HG03469 (cell line): ENCODE data around the gene SYNE4.
"Not testable (repeated sequence)": the region's sequence is repeated elsewhere in the genome, so short reads cannot be mapped to it uniquely, and the experiment has no call there.

Experiments used
- ATAC-seq: cut with Tn5 transposase; IDR thresholded peaks from one replicate; pipeline ENCODE4 v1.9.1; 2021; ENCODE audit warnings: mild to moderate bottlenecking, moderate library complexity, moderate number of reproducible peaks; ENCODE audit not compliant: unreplicated experiment

Gene SYNE4

DNA sequence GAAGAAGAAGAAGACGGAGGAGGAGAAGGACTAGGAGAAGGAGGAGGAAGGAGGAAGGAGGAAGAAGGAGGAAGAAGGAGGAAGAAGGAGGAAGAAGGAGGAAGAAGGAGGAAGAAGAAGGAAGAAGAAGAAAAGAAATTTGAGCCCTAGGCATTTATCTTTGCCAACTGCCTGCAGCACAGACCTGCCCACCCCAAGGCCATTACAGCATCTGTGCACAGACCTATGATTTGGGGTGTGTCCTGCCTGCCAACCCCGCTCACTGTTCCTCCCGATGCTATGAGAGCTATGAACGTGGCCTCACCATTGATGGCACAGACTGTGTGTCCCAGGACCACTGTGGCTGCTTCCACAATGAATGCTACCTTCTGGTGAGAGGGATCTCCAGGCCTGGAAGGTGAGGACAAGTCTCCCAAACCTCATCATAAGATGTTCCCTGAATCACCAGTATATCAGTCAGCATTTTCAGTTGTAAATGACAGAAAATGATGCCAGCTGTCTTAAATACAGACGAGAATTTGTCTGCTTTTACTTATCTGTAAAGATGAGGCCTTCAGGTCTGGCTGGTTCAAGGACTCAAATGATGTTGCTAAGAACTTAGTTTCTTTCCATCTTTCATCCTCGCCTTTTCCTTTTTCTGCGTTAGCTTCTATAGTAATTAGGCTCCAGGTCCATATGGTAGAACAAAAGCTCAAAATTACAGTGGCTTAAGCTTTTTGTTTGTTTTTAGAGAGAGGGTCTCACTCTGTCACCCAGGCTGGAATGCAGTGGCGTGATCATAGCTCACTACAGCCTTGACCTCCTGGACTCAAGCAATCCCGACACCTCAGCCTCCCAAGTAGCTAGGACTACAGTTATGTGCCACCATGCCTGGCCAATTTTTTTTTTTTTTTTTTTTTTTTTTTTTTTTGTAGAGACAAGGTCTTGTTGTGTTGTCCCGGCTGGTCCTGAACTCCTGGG lies 17.6 kb downstream of the SYNE4 start:
- ATAC-seq: no peak

DNA sequence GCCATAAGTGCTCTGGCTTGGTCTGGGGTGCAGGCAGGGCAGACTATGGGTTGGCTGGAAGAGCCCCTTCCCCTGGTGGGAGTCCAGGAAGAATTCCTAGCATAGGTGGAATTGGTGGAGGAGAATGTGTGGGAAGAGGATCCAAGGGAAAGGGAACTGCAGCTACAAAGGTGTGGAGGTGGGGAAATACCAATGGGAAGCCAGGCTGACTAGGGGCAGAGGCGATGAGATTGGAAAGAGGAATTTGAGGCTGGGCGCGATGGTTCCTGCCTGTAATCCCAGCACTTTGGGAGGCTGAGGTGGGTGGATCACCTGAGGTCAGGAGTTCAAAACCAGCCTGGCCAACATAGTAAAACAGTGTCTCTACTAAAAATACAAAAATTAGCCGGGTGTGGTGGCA lies 18.5 kb downstream of the SYNE4 start:
- no peak for ATAC-seq

DNA sequence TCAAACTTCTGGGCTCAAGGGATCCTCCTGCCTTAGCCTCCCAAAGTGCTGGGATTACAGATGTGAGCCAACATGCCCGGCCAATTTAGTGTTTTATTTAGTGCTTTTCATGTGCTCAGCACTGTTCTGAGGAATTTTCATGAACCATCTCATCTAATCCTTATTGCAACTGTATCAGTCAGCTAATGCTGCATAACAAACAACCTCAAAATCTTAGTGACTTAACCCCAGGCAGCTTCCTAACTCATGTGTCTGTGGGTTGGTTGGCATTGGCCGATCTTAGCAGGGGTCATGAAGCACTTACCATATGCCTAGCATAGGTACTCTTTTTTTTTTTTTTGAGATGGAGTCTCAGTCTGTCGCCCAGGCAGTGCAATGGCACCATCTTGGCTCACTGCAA lies 19.8 kb downstream of the SYNE4 start:
- no peak for ATAC-seq

DNA sequence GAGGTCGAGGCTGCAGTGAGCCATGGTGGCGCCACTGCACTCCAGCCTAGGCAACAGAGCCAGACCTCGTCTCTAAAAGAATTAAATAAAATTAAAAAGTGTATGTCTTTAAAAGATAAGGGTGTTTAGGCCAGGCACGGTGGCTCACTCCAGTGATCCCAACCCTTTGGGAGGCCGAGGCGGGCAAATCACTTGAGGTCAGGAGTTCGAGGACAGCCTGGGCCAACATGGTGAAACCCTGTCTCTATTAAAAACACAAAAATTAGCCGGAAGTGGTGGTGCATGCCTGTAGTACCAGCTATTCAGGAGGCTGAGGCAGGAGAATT lies 21.1 kb downstream of the SYNE4 start:
- no peak for ATAC-seq

DNA sequence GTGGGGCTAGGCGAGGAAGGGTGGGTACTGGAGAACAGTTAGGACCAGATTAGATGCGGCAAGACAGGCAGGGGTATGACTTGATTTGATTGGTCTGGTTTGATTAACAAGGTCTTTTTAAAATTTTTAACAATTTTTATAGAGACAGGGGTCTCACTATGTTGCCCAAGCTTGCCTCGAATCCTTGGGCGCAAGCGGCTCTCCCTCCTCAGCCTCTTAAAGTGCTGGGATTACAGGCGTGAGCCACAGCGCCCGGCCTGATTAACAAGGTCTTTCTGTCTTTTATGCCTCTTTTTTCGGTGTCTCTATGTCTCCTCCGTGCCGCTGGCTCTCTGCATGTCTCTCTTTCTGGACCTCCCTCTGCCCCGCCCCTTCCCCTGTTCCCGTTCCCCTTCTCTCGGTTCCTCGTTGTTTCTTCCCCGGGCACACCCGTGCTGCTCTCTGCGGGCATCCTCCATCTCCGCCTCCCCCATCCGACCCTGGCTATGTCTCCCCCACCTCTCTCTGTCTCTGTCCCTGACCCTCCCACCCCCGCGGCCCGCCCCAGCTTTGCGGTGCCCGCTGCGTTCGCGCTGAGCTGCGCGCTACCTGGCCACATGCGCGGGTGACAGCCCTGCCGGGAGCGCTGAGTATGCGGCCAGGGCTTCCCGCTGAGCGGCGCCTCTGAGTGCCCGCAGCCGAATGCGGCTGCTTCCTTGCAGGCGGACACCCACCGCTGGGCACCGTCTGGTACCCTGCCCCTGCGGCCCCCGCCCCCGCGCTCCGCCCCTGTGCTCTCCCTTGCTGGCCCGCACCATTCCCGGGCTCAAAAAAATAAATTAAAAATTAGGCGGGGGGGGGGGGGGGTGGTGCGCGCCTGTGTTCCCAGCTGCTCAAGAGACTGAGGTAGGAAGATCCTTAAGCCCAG lies 21.7 kb downstream of the SYNE4 start:
- ATAC-seq: no peak

DNA sequence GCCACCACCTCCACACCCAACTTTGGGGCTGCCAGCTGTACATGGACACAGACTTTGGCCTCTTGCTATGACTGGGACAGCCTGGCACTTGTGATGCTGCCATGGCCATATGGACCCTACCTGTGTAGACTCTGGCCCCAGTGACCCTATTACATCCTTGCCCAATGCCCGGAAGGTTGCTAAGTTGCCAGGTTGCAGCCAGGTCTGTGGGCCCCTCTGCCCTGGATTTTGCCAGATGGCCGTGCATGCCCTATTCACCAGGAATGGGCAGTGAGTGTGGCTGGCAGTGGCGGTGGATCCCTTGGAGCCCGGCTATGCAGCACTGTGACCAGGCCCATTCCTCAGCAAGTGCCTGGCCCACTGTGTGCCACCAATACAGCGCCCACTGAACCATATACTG lies 22.5 kb downstream of the SYNE4 start:
- no peak for ATAC-seq

DNA sequence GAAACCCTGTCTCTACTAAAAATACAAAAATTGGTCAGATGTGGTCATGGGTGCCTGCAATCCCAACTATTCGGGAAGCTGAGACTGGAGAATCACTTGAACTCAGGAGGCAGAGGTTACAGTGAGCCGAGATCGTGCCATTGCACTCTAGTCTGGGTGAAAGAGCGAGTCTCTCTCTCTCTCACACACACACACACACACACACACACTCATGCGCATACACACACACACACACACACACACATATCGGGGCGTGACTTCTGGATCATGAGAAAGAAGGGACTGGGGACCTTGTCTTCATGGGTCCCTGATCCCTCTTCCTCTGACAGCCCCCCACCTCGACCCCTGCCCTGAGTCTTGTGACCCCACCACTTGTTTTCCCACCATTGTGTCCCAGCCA lies 25.4 kb downstream of the SYNE4 start:
- no peak for ATAC-seq

DNA sequence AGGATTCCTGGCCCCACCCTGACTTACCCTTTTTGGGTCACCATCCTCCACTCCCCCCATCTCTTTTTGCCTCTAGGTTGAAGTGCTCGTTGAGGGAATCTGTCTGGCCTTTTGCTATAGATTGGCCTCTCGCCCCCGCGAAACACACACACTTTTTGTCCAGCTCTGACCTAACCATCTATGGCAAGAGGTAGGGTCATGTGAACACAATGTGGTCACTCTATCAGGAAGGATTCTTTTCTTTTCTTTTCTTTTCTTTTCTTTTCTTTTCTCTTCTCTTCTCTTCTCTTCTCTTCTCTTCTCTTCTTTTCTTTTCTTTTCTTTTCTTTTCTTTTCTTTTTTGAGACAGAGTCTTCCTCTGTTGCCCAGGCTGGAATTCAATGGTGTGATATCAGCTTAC lies 27.6 kb downstream of the SYNE4 start:
- not testable (repeated sequence) for ATAC-seq

DNA sequence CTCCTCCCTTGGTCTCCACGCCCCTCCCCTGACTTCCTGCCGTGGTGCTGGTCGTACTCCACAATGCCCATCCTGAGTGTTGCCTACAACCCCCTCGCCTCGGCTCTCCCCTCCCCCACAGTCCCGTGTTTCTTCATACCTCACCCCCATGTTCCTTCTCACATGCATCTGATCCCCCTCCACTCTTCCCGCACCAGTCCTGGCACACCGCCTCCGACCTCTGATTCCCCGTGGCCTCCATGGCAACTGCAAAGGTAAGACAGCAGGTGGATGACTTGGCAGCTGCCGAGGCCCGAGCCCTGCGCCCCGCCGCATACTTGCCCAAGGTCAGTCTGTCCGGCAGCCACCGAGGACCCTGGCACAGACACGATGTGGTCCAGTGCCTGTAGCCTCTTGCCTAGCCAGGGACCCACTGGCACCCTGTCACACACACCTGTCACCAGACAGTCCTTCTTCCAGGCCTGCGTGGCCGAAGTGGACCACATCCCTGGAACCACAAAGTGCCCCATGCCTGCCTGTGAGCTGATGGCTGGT lies 29.7 kb downstream of the SYNE4 start:
- ATAC-seq: no peak

DNA sequence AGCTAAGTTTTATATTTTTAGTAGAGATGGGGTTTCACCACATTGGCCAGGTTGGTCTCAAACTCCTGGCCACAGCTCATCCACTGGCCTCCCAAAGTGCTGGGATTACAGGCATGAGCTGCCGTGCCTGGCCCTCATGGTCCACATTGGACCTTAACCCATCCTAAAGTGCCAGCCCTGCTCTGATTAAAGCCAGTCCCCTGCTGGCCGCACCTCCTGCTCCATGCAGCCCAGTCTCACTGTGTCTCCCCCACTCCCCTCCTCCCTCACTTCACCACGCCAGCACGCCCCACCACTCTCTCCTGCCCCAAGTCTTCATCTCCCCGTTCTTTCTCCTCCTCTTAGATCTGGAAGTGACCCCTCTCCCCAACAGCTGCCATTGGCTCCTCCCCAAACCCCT lies 30.3 kb downstream of the SYNE4 start:
- ATAC-seq: no peak

DNA sequence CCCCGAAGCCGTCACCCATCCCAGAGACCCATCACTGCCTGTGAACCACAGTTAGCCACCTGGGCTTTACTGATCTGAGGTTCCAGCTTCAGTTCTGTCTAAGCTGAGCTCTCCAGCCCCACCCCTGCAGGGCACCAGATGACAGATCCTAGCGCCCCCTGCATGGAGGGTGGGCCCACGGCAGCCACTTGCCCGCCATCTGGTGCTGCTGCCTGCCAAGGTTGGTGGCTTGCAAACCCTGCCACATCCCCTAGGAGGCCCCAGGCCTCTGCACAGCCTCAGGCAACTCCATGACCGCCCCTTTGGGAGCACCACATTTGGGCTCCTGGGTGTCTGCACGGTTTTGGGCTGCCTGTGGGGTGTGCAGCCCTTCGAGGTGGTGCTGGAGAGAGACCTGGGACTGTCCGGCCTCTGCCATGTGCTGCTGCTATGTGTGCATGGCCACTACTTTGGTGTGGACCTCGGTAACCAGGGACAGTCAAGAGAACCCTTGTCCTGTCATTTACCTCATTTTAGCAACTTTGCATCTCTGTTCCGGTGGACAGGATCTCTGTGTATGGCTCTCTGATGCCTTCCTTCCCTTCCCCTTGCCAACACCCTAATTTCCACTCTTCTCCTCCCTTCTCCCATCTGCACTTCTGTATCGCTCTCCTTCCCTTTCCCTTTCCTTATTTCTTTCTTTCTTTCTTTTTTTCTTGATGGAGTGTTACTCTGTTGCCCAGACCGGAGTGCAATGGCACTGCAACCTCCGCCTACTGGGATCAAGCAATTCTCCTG lies 31.0 kb downstream of the SYNE4 start:
- no peak for ATAC-seq

DNA sequence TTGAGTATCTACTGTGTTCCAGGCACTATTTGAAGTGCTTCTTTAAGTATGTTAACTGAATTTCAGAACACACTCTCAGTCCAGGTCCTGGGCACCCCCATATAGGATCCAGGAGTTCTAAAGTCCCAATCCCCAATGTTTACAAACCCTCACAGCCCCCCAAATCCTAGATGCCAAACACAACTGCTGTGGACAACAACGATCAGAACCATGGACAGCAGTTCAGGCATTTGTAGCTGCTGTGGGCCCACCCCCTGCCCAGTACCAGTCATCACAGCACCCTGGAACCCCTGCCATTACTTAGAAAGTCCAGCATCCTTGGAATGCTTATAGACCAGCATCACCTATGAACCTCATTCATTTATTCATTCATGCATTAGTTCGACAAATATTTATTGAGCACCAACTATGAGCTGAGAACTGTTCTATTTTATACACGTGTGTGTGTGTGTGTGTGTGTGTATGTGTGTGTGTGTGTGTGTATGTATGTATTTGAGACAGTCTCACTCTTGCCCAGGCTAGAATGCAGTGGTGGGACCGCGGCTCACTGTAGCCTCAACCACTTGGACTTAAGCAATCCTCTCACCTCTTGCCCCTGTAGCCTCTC lies 32.9 kb downstream of the SYNE4 start:
- ATAC-seq: no peak

DNA sequence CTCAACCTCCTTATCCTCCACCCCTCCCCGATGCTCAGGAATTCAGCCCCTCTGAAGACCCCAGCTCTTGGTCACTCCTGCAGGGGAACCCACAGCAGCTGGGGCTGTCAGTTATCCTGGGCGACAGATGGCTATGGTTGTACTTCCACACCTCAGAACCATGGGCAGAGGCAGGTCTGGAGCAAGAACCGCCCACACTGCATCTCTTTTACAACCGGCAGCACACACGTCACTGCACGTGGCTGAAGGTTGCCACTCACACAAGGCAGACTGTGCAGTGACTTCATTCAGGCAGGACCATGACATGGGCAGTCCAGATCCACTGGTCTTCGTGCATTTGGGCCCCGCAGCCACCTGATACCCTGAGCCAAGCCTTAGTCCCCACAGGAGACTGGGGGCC lies 35.1 kb downstream of the SYNE4 start:
- ATAC-seq: no peak

DNA sequence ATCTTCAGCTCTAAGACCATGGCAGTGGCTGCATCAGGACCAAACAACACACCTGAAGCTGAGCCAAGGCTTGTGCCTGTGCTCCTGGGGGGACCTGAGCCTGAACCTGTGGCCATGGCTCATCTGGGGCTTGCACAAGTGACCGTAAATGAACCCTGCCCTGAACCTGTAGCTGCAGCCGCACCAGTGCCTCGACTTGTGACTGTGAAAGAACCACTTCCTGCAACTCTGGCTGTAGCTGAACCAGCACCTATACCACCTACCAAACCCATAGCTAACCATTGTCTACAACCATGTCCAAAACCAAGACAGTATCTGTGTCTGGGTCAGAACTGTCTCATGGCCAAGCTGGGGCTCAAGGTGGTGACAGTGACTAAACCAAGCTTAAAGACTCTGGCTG lies 41.8 kb downstream of the SYNE4 start:
- ATAC-seq: no peak

DNA sequence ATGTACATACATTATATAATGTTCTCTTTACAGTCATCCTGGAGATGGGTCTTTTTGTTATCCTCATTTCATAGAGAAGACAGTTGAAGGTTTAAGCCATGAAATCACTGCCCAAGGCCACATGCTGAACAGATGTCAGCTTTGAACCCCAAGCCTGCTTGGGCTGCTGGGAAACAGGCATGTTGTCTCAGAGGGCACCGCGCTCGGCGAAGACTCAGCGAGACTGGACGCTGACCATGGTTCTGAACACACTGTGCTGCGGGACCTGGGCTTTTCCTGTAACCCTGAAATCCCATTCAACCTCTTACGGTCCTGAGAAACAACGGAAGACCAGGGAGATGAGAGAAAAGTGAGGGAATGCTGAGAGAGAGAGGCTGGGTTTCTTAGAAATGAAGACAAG lies 45.1 kb downstream of the SYNE4 start:
- no peak for ATAC-seq

DNA sequence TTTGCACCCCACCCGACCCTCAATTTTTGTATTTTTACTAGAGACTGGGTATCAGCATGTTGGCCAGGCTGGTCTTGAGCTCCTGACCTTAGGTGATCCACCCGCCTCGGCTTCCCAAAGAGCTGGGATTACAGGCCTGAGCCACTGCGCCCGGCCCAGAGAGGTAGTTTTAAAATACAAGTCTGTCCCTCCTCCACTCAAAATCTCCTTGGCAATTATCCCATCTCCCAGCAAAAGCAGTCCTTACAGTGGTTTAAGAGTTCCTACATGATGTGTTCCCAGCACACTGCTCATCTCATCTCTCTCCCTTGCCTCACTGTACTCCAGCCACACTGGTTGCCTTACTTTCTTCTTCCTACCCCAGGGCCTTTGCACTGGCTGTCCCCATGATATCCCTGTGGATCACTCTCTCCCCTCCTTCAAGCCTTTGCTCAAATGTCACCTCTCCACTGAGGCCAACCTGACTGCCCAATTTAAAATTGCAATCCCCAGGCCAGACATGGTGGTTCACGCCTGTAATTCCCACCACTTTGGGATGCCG lies 48.1 kb downstream of the SYNE4 start:
- ATAC-seq: no peak

DNA sequence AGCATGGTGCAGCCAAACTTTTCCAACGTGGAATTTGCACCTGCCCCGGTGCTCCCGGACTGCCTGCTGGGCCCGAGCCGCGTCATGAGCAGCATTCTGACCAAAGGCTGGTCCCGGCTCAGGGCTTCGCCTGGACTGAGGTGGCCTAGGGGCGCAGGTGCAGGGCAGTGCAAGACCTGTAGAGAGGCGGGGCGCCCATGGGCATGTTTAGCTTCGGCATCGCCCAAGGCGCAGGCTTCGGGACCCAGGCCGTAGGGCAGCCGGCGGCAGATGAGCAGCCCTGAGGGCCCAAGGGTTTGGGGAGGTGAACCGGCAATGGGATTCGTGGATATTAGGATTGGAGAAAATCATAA lies 48.7 kb downstream of the SYNE4 start:
- ATAC-seq: no peak

DNA sequence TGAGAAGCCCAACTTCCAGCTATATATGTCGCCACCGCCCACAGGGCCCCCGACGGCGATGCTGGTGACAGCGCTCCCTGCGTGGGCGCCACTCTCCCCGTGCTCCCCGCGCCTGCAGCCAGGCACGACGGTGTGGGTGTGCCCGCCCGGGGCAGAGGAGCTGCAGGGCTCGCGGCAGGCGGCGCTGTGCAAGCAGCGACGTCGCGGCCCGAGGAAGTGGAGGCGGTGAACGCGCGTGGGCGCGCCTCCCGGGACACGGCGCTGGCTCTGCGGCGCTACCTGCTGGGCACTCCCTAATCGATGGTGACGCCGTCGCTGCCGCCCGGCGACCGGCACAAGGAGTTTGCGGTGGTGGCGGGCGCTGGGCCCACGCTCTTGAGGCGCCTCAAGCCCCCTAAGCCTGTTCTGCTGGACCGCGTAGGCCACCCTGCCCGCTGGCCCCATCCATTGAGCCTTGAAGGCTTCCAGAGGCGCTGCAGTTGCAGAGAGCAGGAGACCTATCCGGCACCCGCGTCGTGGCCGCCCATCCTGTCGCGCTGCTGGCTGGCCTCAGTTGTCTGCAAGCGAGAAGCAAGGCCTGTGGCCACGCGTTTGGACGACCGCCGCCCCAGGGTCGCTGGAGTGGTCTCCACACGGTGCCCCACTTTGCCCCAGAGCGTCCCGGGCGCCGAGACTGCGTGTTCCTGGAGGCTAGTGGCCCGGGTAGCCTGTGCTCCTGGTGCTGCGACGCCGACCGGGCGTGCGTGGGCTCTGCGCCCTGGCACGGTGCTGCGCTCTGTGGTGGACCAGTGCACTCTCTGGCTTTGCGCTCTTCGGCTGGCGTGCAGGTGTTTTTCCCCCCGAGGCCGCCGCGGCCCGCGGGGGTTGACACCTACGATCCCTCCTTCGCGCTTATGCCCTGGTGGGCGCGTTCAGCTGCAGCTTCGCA lies 49.3 kb downstream of the SYNE4 start:
- ATAC-seq: no peak

DNA sequence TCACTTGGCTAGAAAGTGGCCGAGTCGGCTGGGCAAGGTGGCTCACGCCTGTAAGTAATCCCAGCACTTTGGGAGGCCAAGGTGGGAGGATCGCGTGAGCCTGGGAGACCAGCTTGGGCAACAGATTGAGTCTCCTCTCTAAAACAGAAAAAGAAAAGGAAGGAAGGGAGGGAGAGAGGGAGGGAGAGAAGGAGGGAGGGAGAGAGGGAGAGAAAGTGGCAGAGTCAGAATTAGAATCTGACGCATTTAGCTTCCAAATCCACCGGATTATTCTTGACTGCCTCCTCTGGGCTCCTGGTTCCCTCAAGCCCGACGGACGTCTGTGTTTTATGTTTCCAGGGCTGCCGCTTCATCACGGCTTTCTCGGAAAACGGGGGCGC lies 50.0 kb downstream of the SYNE4 start:
- ATAC-seq: no peak
